PC-3 (cell line): Measurements from ENCODE around the gene SERTAD3. TPM values are rescaled to one million over a fixed set of nuclear protein-coding genes. Genes with fewer than 3 reads are reported as not detected.
"Not testable (repeated sequence)": the region's sequence is repeated elsewhere in the genome, so short reads cannot be mapped to it uniquely, and the experiment has no call there.

Experiments used
- ATAC-seq: fragments of 200-7000 bp; cut with Tn5 transposase; 2 replicates; pipeline ENCODE4 v1.9.1; 2020; ENCODE audit warnings: mild to moderate bottlenecking, moderate library complexity
- BruUV-seq: library from RNA; stranded (reverse); fragments of 400-500 nt; replicated peaks from 2 replicates; lab custom pipeline; 2021; lab: Mats Ljungman, UMichigan
- CTCF ChIA-PET: fragments of 300-600 bp; sonication (Branson Sonifier 250); formaldehyde crosslinking; loops from one replicate; lab custom pipeline; 2022; ENCODE audit warnings: antibody characterized with exemption; lab: Charles Lee
- POLR2A ChIA-PET: fragments of 300-600 bp; sonication (Branson Sonifier 250); formaldehyde crosslinking; loops from one replicate; lab custom pipeline; 2022; ENCODE audit warnings: antibody characterized with exemption; ENCODE audit not compliant: unreplicated experiment; lab: Charles Lee
- DNase-seq: peaks from one replicate; pipeline ENCODE4 v3.0.0-alpha.2; 2015
- H2AFZ ChIP-seq: fragments of 300-600 bp; sonication (generic); 2 replicates; pipeline ENCODE4 v1.6.0; 2016; ENCODE audit warnings: antibody characterized with exemption, low read length
- H3F3A ChIP-seq: fragments of 300-600 bp; sonication (generic); one replicate; pipeline ENCODE4 v1.6.0; 2017; ENCODE audit warnings: antibody characterized with exemption, low read length, control low read depth, mild to moderate bottlenecking; ENCODE audit not compliant: unreplicated experiment
- H3K27ac ChIP-seq: fragments of 300-600 bp; sonication (generic); 2 replicates; pipeline ENCODE4 v1.5.1; 2016; ENCODE audit warnings: mild to moderate bottlenecking, low read length
- H3K27me3 ChIP-seq: fragments of 300-600 bp; sonication (generic); 2 replicates; pipeline ENCODE4 v1.6.1; 2016; ENCODE audit warnings: low read length, mixed read lengths
- H3K36me3 ChIP-seq: fragments of 300-600 bp; sonication (generic); 2 replicates; pipeline ENCODE4 v1.6.1; 2016; ENCODE audit warnings: low read depth, mixed run types, low read length, mixed read lengths
- H3K4me1 ChIP-seq: fragments of 300-600 bp; sonication (generic); 2 replicates; pipeline ENCODE4 v1.5.1; 2016; ENCODE audit warnings: low read length; ENCODE audit not compliant: insufficient read depth
- H3K4me2 ChIP-seq: fragments of 300-600 bp; sonication (generic); 2 replicates; pipeline ENCODE4 v1.6.0; 2016; ENCODE audit warnings: low read length
- H3K4me3 ChIP-seq: fragments of 300-600 bp; sonication (generic); 2 replicates; pipeline ENCODE4 v1.5.1; 2016; ENCODE audit warnings: mild to moderate bottlenecking, low read length, mixed read lengths
- H3K79me2 ChIP-seq: fragments of 300-600 bp; sonication (generic); 2 replicates; pipeline ENCODE4 v1.6.1; 2017; ENCODE audit warnings: low read length, mixed read lengths
- H3K9ac ChIP-seq: fragments of 300-600 bp; sonication (generic); 2 replicates; pipeline ENCODE4 v1.6.0; 2016; ENCODE audit warnings: mild to moderate bottlenecking, low read length
- H3K9me2 ChIP-seq: fragments of 300-600 bp; sonication (generic); replicated peaks from 2 replicates; pipeline ENCODE4 v1.6.1; 2016; ENCODE audit warnings: mixed run types, low read length, mixed read lengths
- H3K9me3 ChIP-seq: fragments of 300-600 bp; sonication (generic); 2 replicates; pipeline ENCODE4 v1.6.1; 2016; ENCODE audit warnings: low read length, mixed read lengths
- H4K20me1 ChIP-seq: fragments of 300-600 bp; sonication (generic); 2 replicates; pipeline ENCODE4 v1.6.1; 2016; ENCODE audit warnings: low read length, mixed read lengths
- EZH2 ChIP-seq: fragments of 300-600 bp; sonication (generic); IDR thresholded peaks from one replicate; pipeline ENCODE4 v1.6.1; 2017; ENCODE audit warnings: antibody characterized with exemption, mild to moderate bottlenecking, low read length; ENCODE audit not compliant: unreplicated experiment
- EZH2phosphoT487 ChIP-seq: fragments of 300-600 bp; sonication (generic); IDR thresholded peaks from 2 replicates; pipeline ENCODE4 v1.6.1; 2018; ENCODE audit warnings: mild to moderate bottlenecking, antibody characterized with exemption, low read length, borderline replicate concordance
- intact Hi-C: fragments of 100-400 bp; cut with micrococcal nuclease; formaldehyde crosslinking; loops from 2 replicates; pipeline ENCODE4 v1.9.0; 2023
- total RNA-seq: library from RNA; depleted of rRNA; stranded (reverse); fragments of >200 nt; gene quantifications from 2 replicates; pipeline ENCODE4 v1.2.3, GENCODE V29; 2014
- TF ChIP-seq, protein P1 (sequence below): fragments of 300-600 bp; sonication (generic); conservative IDR thresholded peaks from 2 replicates; pipeline ENCODE4 v1.5.1; 2017; ENCODE audit warnings: antibody characterized with exemption, low read depth, mild to moderate bottlenecking, low read length

SERTAD3 gene
- total RNA-seq, 1 experiment from 2014 or later = 7.9 TPM

DNA sequence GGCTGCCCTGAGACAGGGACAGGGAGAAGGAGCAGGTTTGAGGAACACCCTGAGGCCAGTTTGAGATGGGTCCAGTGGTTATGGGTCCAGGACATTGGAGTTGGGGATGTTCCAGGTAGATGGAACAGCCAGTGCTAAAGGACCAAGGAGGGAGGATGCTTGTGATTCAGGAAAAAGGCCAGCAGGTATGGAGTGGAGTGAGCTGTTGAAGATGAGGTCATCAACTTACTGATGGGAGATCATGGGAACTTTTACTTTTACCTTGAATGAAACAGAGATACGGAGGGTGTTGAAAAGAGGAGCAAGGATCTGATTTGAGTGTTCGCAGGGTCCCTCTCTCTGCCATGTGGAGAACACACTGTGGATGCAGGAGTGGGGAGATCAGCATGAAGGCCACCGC, 48.1 kb upstream of the SERTAD3 start:
- CTCF ChIA-PET = interaction anchor here (0.5 kb wide), 1 partner anchor 187 kb away, joined by 5 read pairs; no protein-coding TSS in a partner anchor
- H3K4me3 ChIP-seq = no peak overlapping the region
- H3K79me2 ChIP-seq = no peaks in the 10 kb centered on the region
- no peak overlapping the region for H3K4me2 ChIP-seq
- no peaks in the 10 kb centered on the region for H3K9me3 ChIP-seq
- H3K9me2 ChIP-seq = no peaks in the 10 kb centered on the region
- no peaks in the 10 kb centered on the region for H3K36me3 ChIP-seq
- POLR2A ChIA-PET = no interaction called here
- H3K27ac ChIP-seq = no peak overlapping the region
- no peak overlapping the region for H2AFZ ChIP-seq
- H3K27me3 ChIP-seq = no peaks in the 10 kb centered on the region
- no peak overlapping the region for H3K9ac ChIP-seq
- H3K4me1 ChIP-seq = no peaks in the 10 kb centered on the region
- ATAC-seq (no peak), DNase-seq (no peak)
- no TSS peak for BruUV-seq
- no peaks in the 10 kb centered on the region for H4K20me1 ChIP-seq
- intact Hi-C loops = no loop called here
- no peaks in the 10 kb centered on the region for H3F3A ChIP-seq
- TF ChIP-seq EZH2phosphoT487 = no peak

DNA sequence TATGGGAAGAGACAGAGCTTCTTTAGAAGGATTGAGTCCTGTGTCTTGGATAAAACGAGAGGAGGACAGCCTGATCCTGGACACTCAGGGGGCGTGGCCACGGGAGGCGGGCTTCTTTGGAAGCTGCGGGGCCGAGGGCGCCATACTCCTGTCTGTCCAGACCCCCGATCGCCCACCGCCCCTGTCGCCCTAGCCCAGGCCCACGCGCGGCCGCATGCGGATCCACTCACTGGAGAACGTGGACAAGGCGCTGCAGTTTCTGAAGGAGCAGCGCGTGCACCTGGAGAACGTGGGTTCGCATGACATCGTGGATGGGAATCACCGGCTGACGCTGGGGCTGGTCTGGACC, 45.7 kb upstream of the SERTAD3 start:
- no peaks in the 10 kb centered on the region for H3K79me2 ChIP-seq
- TF ChIP-seq, protein P1, sequence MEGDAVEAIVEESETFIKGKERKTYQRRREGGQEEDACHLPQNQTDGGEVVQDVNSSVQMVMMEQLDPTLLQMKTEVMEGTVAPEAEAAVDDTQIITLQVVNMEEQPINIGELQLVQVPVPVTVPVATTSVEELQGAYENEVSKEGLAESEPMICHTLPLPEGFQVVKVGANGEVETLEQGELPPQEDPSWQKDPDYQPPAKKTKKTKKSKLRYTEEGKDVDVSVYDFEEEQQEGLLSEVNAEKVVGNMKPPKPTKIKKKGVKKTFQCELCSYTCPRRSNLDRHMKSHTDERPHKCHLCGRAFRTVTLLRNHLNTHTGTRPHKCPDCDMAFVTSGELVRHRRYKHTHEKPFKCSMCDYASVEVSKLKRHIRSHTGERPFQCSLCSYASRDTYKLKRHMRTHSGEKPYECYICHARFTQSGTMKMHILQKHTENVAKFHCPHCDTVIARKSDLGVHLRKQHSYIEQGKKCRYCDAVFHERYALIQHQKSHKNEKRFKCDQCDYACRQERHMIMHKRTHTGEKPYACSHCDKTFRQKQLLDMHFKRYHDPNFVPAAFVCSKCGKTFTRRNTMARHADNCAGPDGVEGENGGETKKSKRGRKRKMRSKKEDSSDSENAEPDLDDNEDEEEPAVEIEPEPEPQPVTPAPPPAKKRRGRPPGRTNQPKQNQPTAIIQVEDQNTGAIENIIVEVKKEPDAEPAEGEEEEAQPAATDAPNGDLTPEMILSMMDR = no peak
- TF ChIP-seq EZH2 = no peak
- TF ChIP-seq EZH2phosphoT487 = no peak
- H3K4me2 ChIP-seq = no peak overlapping the region
- intact Hi-C loops = no loop called here
- no peak overlapping the region for H3K27ac ChIP-seq
- no peaks in the 10 kb centered on the region for H3K27me3 ChIP-seq
- ChIA-PET POLR2A (no interaction called here), CTCF (no interaction called here)
- no peak overlapping the region for H2AFZ ChIP-seq
- H3K9ac ChIP-seq = no peak overlapping the region
- ATAC-seq (no peak), DNase-seq (no peak)
- no peaks in the 10 kb centered on the region for H3K4me1 ChIP-seq
- BruUV-seq = no TSS peak
- H3K9me2 ChIP-seq = no peaks in the 10 kb centered on the region
- H3K9me3 ChIP-seq = no peaks in the 10 kb centered on the region
- H3F3A ChIP-seq = no peaks in the 10 kb centered on the region
- H3K4me3 ChIP-seq = no peak overlapping the region
- no peaks in the 10 kb centered on the region for H4K20me1 ChIP-seq
- H3K36me3 ChIP-seq = no peaks in the 10 kb centered on the region

DNA sequence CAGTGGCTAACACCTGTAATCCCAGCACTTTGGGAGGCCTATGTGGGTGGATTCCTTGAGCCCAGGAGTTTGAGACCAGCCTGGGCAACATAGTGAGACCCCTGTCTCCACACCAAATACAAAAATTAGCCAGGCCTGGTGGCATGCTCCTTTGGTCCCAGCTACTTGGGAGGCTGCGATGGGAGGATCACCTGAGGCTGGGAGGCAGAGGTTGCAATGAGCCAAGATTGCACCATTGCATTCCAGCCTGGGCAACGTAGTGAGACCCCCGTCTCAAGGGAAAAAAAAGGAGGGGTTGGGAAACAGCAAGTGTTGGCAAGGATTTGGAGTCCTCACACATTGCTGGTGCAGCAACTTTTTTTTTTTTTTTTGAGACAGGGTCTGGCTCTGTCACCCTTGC, 41.9 kb upstream of the SERTAD3 start:
- DNase-seq (no peak), ATAC-seq (no peak)
- BruUV-seq = no TSS peak
- ChIA-PET CTCF (no interaction called here), POLR2A (no interaction called here)
- Histone ChIP-seq H3K4me2 (no peak overlapping the region), H3K9me3 (no peaks in the 10 kb centered on the region), H3K27me3 (no peaks in the 10 kb centered on the region), H3K36me3 (no peaks in the 10 kb centered on the region), H3K9ac (no peak overlapping the region), H3F3A (no peaks in the 10 kb centered on the region), H2AFZ (no peak overlapping the region), H3K27ac (no peak overlapping the region), H3K79me2 (no peaks in the 10 kb centered on the region), H3K4me3 (no peak overlapping the region), H3K4me1 (no peaks in the 10 kb centered on the region), H4K20me1 (no peaks in the 10 kb centered on the region), H3K9me2 (no peaks in the 10 kb centered on the region)
- TF ChIP-seq, protein P1 = no peak
- TF ChIP-seq EZH2 (no peak), EZH2phosphoT487 (no peak)
- intact Hi-C loops = no loop called here

DNA sequence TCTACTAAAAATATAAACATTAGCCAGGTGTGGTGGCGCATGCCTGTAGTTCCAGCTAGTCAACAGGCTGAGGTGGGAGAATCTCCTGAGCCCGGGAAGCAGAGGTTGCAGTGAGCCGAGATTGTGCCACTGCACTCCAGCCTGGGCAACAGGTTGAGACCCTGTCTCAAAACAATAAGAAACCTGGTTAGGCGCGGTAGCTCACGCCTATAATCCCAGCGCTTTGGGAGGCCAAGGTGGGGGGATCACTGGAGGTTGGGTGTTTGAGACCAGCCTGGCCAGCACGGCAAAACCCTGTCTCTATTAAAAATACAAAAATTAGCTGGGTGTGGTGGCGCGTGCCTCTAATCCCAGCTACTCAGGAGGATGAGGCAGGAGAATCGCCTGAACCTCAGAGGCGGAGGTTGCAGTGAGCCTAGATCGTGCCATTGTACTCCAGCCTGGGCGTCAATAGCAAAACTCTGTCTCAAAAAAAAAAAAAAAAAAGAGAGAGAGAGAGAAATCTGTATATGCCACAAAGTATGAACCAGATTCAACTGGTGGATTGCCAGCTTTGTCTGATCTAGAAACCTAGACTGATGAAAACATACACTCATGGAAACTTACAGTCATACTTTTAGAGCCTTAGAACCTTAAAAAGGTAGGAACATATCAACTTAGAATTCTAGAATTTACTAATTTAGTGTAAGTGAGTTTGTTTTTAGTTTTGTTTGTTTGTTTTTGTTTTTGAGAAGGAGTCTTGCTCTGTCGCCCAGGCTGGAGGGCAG, 31.9 kb upstream of the SERTAD3 start:
- POLR2A ChIA-PET, H3K36me3 ChIP-seq, H3K9me2 ChIP-seq, H3K9ac ChIP-seq, H3F3A ChIP-seq, H3K79me2 ChIP-seq, H3K9me3 ChIP-seq, intact Hi-C loops, H2AFZ ChIP-seq, H3K4me2 ChIP-seq, DNase-seq, CTCF ChIA-PET, H3K27me3 ChIP-seq, H3K27ac ChIP-seq, BruUV-seq, H3K4me3 ChIP-seq, H4K20me1 ChIP-seq, ATAC-seq, H3K4me1 ChIP-seq: not testable (repeated sequence)
